ENCODE measurements around the gene SCAMP2. TPM values are rescaled to one million over a fixed set of nuclear protein-coding genes. Genes with fewer than 3 reads are reported as not detected.
A peak's percentile ranks its signal among the peaks of the same experiment; 100 is the strongest.

SCAMP2 gene
- polyA plus RNA-seq, 1 donor, result 104 TPM

DNA sequence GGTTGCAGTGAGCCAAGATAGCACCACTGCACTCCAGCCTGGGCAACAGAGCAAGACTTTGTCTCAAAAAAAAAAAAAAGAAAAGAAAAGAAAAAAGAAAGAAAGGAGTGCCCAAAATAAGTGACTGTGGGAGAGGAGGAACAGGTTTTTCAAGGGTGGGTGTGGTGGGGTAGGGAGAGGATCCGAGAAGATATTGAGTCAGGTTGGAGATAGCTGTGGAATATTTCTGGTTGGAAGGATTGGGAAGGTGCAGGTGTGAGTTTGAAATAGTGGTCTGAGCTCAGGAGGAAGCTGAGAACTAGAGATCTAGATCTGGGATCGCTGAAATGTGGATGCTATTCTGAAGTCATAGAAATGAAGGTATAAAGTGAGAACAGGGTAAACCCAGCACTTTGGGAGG lies 7.8 kb downstream of the SCAMP2 start:
- Histone ChIP-seq H3K36me3 (ENCODE audit: control insufficient read depth, insufficient read depth, low read length) (peaks cover 4% of the 10 kb centered on the region), H3K4me1 (ENCODE audit: control insufficient read depth, insufficient read depth, low read length) (peaks cover 58% of the 10 kb centered on the region), H3K27ac (ENCODE audit: low read length) (peak overlapping the region; percentile 1), H3K9me3 (ENCODE audit: control insufficient read depth, low read depth, low read length) (no peaks in the 10 kb centered on the region), H3K4me3 (ENCODE audit: low read length) (no peak overlapping the region), H3K27me3 (ENCODE audit: control insufficient read depth, insufficient read depth, low read length) (no peaks in the 10 kb centered on the region)
- WGBS (ENCODE audit: insufficient coverage, low lambda C conversion rate), result 100% methylated on average over 1 of the region's 2 CpGs
- no peak for DNase-seq

DNA sequence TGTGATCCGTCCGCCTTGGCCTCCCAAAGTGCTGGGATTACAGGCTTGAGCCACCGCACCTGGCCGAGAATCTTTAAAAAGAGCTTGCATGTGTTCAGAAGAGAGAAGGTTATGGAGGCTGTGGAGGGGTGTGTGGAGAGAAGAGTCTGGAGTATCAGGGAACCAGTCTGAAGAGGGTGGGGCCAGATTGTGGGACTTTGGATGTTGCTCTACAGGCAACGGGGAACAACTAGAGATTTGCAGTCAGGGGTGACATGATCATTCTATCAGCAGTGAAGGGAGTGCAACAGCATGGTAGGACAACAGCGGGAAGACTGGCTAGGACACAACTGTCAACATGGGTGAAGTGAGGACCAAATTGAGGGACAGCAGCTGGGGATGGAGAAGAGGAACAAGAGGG lies 8.9 kb downstream of the SCAMP2 start:
- Histone ChIP-seq H3K36me3 (ENCODE audit: control insufficient read depth, insufficient read depth, low read length) (peaks cover 4% of the 10 kb centered on the region), H3K4me1 (ENCODE audit: control insufficient read depth, insufficient read depth, low read length) (peaks cover 49% of the 10 kb centered on the region), H3K27me3 (ENCODE audit: control insufficient read depth, insufficient read depth, low read length) (no peaks in the 10 kb centered on the region), H3K27ac (ENCODE audit: low read length) (peak overlapping the region; percentile 16), H3K9me3 (ENCODE audit: control insufficient read depth, low read depth, low read length) (no peaks in the 10 kb centered on the region), H3K4me3 (ENCODE audit: low read length) (no peak overlapping the region)
- no CpG with 5 or more reads among the region's 6 CpGs for WGBS (ENCODE audit: insufficient coverage, low lambda C conversion rate)
- DNase-seq, result peak in 1 of 2 donors; percentile 75

DNA sequence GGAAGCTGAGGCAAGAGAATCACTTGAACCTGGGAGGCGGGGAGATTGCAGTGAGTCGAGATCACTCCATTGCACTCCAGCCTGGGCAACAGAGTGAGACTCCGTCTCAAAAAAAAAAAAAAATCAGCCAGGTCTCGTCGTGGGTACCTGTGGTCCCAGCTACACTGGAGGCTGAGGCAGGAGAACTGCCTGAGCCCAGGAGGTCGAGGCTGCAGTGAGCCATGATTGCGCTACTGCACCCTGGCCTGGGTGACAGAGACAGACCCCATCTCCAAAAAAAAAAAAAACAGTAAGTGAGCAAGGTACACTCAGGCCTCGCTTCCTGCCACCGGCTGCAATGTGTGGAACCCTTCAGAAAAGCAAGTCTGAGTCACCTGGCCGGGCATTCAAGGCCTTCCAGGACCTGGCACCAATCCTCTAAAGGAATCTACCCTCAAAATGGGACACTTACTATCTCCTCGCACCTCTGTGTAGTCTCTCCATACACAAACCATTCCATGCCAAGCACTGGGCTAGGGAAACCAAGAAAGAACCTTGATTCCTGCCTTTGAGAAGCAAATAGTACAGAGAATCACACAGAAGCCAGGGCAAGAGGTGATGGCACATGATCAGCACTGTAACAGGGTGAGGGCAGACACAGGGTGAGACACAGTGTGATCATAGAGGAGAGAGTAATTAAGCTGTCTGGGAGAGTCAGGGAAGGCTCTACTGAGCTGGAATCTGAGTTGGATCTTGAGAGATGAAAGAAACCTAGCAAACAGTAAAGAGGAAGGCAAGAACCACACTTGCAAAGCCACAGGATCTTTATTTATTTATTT lies 9.7 kb downstream of the SCAMP2 start:
- no CpG with 5 or more reads among the region's 11 CpGs for WGBS (ENCODE audit: insufficient coverage, low lambda C conversion rate)
- H3K36me3 ChIP-seq (ENCODE audit: control insufficient read depth, insufficient read depth, low read length), result peaks cover 8% of the 10 kb centered on the region
- peak overlapping the region; percentile 37 for H3K27ac ChIP-seq (ENCODE audit: low read length)
- no peaks in the 10 kb centered on the region for H3K9me3 ChIP-seq (ENCODE audit: control insufficient read depth, low read depth, low read length)
- H3K4me3 ChIP-seq (ENCODE audit: low read length), result no peak overlapping the region
- H3K27me3 ChIP-seq (ENCODE audit: control insufficient read depth, insufficient read depth, low read length), result no peaks in the 10 kb centered on the region
- peak in 1 of 2 donors; percentile 63 for DNase-seq
- H3K4me1 ChIP-seq (ENCODE audit: control insufficient read depth, insufficient read depth, low read length), result peaks cover 44% of the 10 kb centered on the region

DNA sequence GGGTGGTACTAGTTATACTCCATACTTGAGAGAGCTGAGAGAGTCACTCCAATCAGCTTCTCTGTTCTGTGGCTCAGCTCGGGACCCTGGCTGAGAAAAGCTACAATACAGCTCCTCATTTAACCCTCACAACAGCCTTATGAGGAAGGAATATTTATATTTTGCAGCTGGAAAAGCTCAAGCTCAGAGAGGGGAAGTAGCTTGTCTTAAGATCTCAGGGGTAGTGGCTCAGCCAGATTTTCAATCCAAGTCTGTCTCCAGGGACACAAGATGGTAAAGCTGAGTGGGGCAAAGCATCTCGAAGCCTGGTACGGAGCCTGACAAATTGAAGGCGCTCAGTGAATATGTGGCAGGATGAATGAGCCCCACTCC lies 14.8 kb downstream of the SCAMP2 start:
- peak overlapping the region; percentile 87 for H3K27ac ChIP-seq (ENCODE audit: low read length)

DNA sequence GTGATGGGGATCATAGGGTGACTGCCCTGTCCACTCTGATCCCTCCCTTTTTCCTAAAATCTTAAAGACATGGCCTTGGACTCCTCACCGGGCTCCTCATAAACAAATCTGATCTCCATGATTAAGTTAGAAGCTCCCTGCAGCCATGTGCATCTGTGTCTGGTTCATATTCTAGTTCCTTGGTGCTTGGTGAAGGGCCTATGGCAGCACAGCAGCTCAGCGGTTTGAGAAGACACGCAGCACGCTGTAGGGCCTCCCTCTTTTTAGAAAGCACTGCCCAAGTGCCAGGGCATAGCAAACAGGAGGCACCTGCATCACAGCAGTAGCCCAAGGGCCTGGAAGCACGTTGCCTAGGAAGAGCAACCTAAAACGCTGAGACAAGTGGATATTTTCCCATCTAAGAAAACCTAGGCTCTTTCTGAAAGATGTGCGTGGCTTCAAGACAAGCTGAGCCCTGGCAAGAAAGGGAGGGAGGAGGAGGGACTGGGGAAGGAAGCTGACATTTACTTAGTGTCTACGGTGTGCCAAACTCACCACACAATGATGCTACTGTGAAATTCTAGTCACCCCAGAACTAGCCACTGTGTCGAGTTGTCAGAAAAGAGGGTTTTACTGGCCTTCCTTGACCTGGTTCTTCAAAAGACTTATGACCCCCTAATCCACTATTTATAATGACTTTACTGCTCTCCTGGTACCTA lies 15.3 kb downstream of the SCAMP2 start:
- no peaks in the 10 kb centered on the region for H3K9me3 ChIP-seq (ENCODE audit: control insufficient read depth, low read depth, low read length)
- H3K4me1 ChIP-seq (ENCODE audit: control insufficient read depth, insufficient read depth, low read length), result peaks cover 27% of the 10 kb centered on the region
- H3K27ac ChIP-seq (ENCODE audit: low read length), result peak overlapping the region; percentile 87
- no peaks in the 10 kb centered on the region for H3K27me3 ChIP-seq (ENCODE audit: control insufficient read depth, insufficient read depth, low read length)
- WGBS (ENCODE audit: insufficient coverage, low lambda C conversion rate), result no CpG with 5 or more reads among the region's 9 CpGs
- peaks cover 34% of the 10 kb centered on the region for H3K36me3 ChIP-seq (ENCODE audit: control insufficient read depth, insufficient read depth, low read length)
- no peak for DNase-seq
- no peak overlapping the region for H3K4me3 ChIP-seq (ENCODE audit: low read length)

More for the DNA sequence above, 14.8 kb downstream of the SCAMP2 start:
- Histone ChIP-seq H3K9me3 (ENCODE audit: control insufficient read depth, low read depth, low read length) (no peaks in the 10 kb centered on the region), H3K4me1 (ENCODE audit: control insufficient read depth, insufficient read depth, low read length) (peaks cover 25% of the 10 kb centered on the region), H3K27me3 (ENCODE audit: control insufficient read depth, insufficient read depth, low read length) (no peaks in the 10 kb centered on the region), H3K4me3 (ENCODE audit: low read length) (no peak overlapping the region), H3K36me3 (ENCODE audit: control insufficient read depth, insufficient read depth, low read length) (peaks cover 29% of the 10 kb centered on the region)
- no peak for DNase-seq
- WGBS (ENCODE audit: insufficient coverage, low lambda C conversion rate), result no CpG with 5 or more reads among the region's 4 CpGs

DNA sequence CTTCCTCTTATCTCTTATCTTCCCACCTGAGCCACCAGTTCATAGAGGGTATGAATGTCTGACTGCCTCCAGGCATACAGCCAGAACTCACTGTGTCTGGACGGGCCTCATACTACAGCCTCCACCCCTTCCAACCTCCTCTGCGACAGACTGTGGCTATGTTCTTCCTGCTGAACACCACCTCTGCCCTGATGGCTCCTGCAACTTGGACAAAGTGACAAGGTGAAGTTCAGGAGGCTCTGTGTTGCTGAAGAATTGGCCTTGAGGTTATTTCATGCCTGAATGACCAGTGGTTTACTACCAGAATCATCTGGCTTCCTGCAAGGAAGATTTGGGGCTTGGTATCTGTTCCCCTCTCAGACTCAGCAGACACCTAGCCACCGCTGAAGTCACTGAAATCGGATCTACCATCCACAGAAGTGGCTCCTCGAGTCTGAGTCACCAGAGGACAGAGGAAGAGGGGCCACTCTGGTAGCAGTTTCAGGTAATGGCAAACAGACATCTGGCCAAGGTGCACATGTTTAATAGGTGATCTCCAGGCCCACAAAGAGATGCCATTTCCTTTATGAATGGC lies 16.0 kb downstream of the SCAMP2 start:
- peak in 1 of 2 donors; percentile 63 for DNase-seq
- peak overlapping the region; percentile 87 for H3K27ac ChIP-seq (ENCODE audit: low read length)
- no CpG with 5 or more reads among the region's 5 CpGs for WGBS (ENCODE audit: insufficient coverage, low lambda C conversion rate)

DNA sequence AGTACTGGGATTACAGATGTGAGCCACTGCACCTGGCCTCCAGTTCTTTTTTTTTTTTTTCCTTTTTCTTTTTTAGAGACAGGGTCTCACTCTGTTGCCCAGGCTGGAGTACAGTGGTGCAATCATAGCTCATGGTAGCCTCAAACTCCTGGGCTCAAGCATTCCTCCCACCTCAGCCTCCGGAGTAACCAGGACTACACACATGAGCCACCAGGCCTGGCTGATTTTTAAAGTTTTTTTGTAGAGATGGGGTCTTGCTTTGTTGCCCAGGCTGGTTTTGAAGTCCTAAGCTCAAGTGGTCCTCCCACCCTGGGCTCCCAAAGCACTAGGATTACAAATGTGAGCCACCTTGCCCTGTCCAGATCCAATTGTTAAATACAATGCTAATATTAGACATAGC lies 16.6 kb downstream of the SCAMP2 start:
- Histone ChIP-seq H3K9me3 (ENCODE audit: control insufficient read depth, low read depth, low read length) (no peaks in the 10 kb centered on the region), H3K4me1 (ENCODE audit: control insufficient read depth, insufficient read depth, low read length) (peaks cover 27% of the 10 kb centered on the region), H3K4me3 (ENCODE audit: low read length) (no peak overlapping the region), H3K36me3 (ENCODE audit: control insufficient read depth, insufficient read depth, low read length) (peaks cover 47% of the 10 kb centered on the region), H3K27me3 (ENCODE audit: control insufficient read depth, insufficient read depth, low read length) (no peaks in the 10 kb centered on the region), H3K27ac (ENCODE audit: low read length) (peak overlapping the region; percentile 87)
- DNase-seq, result no peak
- WGBS (ENCODE audit: insufficient coverage, low lambda C conversion rate), result no CpG with 5 or more reads among the region's 1 CpG

More for the DNA sequence above, 16.0 kb downstream of the SCAMP2 start:
- no peaks in the 10 kb centered on the region for H3K9me3 ChIP-seq (ENCODE audit: control insufficient read depth, low read depth, low read length)
- peaks cover 27% of the 10 kb centered on the region for H3K4me1 ChIP-seq (ENCODE audit: control insufficient read depth, insufficient read depth, low read length)
- no peaks in the 10 kb centered on the region for H3K27me3 ChIP-seq (ENCODE audit: control insufficient read depth, insufficient read depth, low read length)
- no peak overlapping the region for H3K4me3 ChIP-seq (ENCODE audit: low read length)
- peaks cover 41% of the 10 kb centered on the region for H3K36me3 ChIP-seq (ENCODE audit: control insufficient read depth, insufficient read depth, low read length)

DNA sequence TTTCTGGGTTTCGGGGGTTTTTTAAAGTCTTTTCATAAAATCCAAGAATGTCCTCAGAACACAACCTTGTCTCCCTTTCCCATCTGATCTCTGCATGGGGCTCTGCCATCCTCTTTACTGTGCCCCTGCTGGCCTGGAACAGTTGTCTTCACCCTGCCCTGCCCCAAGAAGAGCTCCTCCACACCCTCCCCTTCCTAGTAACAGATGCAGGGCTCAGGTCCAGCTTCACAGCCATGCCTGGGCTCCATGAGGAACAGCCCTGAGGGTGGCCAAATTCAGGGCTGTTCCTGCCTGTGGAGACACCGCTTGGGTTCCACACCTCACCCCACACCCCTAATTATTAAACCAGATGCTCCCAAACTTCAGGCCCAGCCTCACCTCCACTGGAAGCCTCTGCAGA lies 17.3 kb downstream of the SCAMP2 start:
- Histone ChIP-seq H3K9me3 (ENCODE audit: control insufficient read depth, low read depth, low read length) (no peaks in the 10 kb centered on the region), H3K36me3 (ENCODE audit: control insufficient read depth, insufficient read depth, low read length) (peaks cover 50% of the 10 kb centered on the region), H3K4me1 (ENCODE audit: control insufficient read depth, insufficient read depth, low read length) (peaks cover 32% of the 10 kb centered on the region), H3K4me3 (ENCODE audit: low read length) (no peak overlapping the region), H3K27me3 (ENCODE audit: control insufficient read depth, insufficient read depth, low read length) (no peaks in the 10 kb centered on the region), H3K27ac (ENCODE audit: low read length) (no peak overlapping the region)
- no CpG with 5 or more reads among the region's 2 CpGs for WGBS (ENCODE audit: insufficient coverage, low lambda C conversion rate)
- DNase-seq, result no peak

DNA sequence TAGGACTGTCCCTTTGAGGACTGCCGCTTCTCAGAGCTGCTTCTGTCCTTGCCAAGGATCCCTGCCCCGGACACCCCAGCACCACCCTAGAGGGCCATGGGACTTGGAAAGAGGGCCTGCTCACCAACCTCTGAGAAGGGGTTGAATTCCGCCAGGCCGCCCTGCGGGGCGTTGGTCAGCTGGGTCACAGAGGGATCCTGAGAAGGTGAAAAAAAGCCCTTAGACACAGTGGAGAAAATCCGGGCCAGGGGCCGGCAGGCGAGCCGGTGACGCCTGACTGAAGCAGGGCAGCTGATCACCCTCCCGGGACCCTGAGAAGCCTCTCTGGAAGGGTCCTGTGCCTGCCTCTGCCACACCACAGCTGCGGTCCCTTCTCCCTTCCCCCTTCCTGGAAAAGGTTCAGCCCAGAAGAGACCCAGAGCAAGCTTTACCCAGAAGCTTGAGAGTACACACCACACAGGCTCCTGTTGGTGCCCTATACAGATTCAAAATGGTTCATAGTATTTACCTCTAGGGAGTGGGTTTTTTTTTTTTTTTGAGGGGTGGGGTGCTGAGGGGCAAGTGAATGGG lies 18.6 kb downstream of the SCAMP2 start:
- DNase-seq, result no peak
- Histone ChIP-seq H3K4me3 (ENCODE audit: low read length) (no peak overlapping the region), H3K9me3 (ENCODE audit: control insufficient read depth, low read depth, low read length) (no peaks in the 10 kb centered on the region), H3K4me1 (ENCODE audit: control insufficient read depth, insufficient read depth, low read length) (peaks cover 42% of the 10 kb centered on the region), H3K36me3 (ENCODE audit: control insufficient read depth, insufficient read depth, low read length) (peaks cover 61% of the 10 kb centered on the region), H3K27ac (ENCODE audit: low read length) (no peak overlapping the region), H3K27me3 (ENCODE audit: control insufficient read depth, insufficient read depth, low read length) (no peaks in the 10 kb centered on the region)
- WGBS (ENCODE audit: insufficient coverage, low lambda C conversion rate), result no CpG with 5 or more reads among the region's 13 CpGs

DNA sequence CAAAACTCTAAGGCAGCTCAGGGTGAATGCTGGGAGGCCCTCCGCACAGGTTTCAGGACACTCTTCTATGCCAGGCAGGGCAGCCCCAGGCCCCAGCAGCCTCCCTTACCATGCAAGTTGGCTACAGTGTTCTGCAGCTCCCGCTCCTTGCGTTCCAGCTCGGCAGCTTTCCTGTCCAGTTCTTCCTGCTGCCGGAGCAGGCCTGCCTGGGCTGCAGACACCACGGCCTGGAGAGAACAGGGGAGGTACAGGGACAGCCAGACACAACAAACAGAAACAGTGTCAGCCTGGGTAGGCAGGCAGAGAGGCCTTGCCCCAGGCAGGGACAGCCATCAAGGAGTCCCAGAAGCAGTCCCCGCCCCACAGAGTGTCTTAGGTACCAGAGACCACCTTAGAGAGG lies 21.2 kb downstream of the SCAMP2 start:
- Histone ChIP-seq H3K4me1 (ENCODE audit: control insufficient read depth, insufficient read depth, low read length) (peaks cover 24% of the 10 kb centered on the region), H3K9me3 (ENCODE audit: control insufficient read depth, low read depth, low read length) (no peaks in the 10 kb centered on the region), H3K27ac (ENCODE audit: low read length) (no peak overlapping the region), H3K27me3 (ENCODE audit: control insufficient read depth, insufficient read depth, low read length) (no peaks in the 10 kb centered on the region), H3K4me3 (ENCODE audit: low read length) (no peak overlapping the region), H3K36me3 (ENCODE audit: control insufficient read depth, insufficient read depth, low read length) (peaks cover 70% of the 10 kb centered on the region)
- WGBS (ENCODE audit: insufficient coverage, low lambda C conversion rate), result no CpG with 5 or more reads among the region's 7 CpGs
- DNase-seq, result no peak

All from large intestine (tissue), 3 donors.